ENCODE data around the gene CHRDL1. TPM values are rescaled to one million over a fixed set of nuclear protein-coding genes. Genes with fewer than 3 reads are reported as not detected.

CHRDL1 gene
- total RNA-seq, 3 donors from 2014 or later: 9.0 to 101 (median 23.5) TPM

DNA sequence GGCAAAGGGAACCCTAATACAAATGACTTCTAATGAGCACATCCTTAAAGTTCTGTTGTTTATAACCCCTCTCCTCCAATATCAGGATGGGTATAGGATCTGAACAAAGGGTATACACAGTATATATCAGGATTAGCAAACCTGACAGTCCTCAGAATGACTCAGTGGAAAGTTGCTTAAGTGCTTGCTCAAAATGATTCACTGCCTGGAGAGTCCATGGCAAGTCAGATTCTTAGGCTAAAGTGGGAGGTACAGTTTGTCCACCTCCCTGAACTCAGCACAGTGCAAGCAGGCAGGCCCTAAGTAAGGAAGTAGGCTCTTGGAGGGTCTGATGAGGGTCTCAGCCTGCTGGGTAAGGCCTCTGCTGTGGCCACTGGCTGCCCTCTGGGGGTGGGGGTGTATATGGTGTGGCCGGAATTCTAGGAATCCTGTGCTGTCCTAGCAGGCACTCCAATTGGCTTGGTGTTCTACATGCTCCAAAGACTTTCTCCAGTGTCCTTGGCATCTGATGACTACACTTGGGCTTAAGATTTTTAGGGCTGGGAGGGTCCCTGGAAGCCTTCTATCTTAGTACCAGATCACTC lies 54.3 kb downstream of the CHRDL1 start:
- no peaks in the 10 kb centered on the region for H3K4me1 ChIP-seq (ENCODE audit: low read depth)
- no peak overlapping the region for H3K4me3 ChIP-seq
- H3K9me3 ChIP-seq: no peaks in the 10 kb centered on the region
- no peak for DNase-seq
- peak; percentile 14 for ATAC-seq
- TF ChIP-seq, protein P1, sequence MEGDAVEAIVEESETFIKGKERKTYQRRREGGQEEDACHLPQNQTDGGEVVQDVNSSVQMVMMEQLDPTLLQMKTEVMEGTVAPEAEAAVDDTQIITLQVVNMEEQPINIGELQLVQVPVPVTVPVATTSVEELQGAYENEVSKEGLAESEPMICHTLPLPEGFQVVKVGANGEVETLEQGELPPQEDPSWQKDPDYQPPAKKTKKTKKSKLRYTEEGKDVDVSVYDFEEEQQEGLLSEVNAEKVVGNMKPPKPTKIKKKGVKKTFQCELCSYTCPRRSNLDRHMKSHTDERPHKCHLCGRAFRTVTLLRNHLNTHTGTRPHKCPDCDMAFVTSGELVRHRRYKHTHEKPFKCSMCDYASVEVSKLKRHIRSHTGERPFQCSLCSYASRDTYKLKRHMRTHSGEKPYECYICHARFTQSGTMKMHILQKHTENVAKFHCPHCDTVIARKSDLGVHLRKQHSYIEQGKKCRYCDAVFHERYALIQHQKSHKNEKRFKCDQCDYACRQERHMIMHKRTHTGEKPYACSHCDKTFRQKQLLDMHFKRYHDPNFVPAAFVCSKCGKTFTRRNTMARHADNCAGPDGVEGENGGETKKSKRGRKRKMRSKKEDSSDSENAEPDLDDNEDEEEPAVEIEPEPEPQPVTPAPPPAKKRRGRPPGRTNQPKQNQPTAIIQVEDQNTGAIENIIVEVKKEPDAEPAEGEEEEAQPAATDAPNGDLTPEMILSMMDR (IDR thresholded peaks at IDR 0.05): no peak
- H3K36me3 ChIP-seq (ENCODE audit: low read depth): no peaks in the 10 kb centered on the region
- intact Hi-C loops (cut with DNase I, micrococcal nuclease): no loop called here

DNA sequence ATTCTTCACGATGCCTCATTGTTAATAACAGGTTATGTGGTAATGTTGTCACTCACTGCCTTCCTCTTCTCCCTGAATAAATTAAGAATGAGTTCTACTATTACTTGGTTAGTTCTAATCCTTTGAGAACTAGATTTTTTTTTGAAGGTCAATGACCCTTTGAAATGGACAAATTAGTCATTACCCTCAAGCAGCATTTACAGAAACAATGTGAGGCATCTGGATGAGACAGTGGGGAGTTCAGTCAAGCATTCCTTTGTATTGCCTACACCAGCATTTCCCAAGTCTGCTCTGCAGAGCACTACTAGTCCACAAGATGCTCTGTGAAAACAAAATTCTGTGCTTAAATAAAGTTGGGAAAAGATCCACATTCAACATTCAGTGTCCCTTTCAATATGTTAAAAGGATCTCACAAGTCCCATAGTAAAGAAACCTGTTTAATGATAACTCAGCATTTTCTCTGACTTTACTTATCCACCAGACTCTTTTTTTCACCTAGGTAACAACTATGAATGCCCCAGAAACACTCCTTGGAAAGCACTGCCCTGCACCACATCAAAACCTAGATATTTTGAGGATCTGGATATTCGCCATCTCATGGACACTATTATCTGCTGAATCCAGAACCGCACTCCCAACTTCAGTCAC lies 60.6 kb downstream of the CHRDL1 start:
- intact Hi-C loops (cut with DNase I, micrococcal nuclease): no loop called here
- Histone ChIP-seq H3K9me3 (no peaks in the 10 kb centered on the region), H3K4me3 (no peak overlapping the region), H3K36me3 (ENCODE audit: low read depth) (no peaks in the 10 kb centered on the region), H3K4me1 (ENCODE audit: low read depth) (no peaks in the 10 kb centered on the region)
- TF ChIP-seq, protein P1 (IDR thresholded peaks at IDR 0.05): no peak
- no peak for DNase-seq
- no peak for ATAC-seq

DNA sequence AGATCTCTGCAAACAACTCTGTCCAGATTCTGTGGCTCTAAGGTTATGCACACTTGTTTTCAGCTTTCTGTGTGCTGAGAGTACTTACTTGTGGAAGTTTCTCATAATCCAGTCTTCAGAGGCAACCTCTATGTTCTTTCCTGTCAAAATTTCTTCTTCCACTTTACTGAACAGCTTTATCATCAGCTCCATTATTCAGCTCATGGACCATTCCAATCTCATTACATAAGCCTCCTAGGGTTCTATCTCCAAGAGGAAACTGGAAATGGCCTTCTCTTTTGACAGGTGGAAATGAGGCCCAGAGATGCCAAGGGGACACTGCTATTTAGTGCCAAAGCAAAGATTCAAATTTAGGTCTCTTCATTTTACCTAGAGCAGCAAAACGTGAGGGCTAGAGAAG lies 61.3 kb downstream of the CHRDL1 start:
- no peaks in the 10 kb centered on the region for H3K4me1 ChIP-seq (ENCODE audit: low read depth)
- TF ChIP-seq, protein P1 (IDR thresholded peaks at IDR 0.05): no peak
- ATAC-seq: no peak
- DNase-seq: no peak
- no peak overlapping the region for H3K4me3 ChIP-seq
- H3K36me3 ChIP-seq (ENCODE audit: low read depth): no peaks in the 10 kb centered on the region
- no peaks in the 10 kb centered on the region for H3K9me3 ChIP-seq
- intact Hi-C loops (cut with DNase I, micrococcal nuclease): no loop called here

DNA sequence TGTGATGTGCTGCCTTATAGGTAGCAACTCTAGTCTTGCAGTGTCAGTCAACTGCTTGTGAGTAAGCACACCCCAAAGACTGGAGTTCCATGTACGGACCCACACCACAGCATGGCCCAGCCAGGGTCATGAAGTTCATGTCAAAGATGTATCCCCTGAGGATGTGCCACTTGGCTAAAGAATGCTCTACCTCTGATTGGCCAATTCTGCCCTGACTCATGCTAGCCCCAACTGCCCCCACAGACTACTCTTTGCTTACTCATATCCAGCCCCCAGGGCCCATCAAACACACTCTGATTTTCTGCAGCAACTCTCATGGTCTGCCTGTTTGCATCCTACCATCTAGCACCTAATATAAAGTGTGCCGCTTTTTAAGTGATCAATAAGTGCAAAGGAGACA lies 62.5 kb downstream of the CHRDL1 start:
- Histone ChIP-seq H3K36me3 (ENCODE audit: low read depth) (no peaks in the 10 kb centered on the region), H3K4me1 (ENCODE audit: low read depth) (no peaks in the 10 kb centered on the region), H3K9me3 (no peaks in the 10 kb centered on the region), H3K4me3 (no peak overlapping the region)
- TF ChIP-seq, protein P1 (IDR thresholded peaks at IDR 0.05): no peak
- no peak for DNase-seq
- intact Hi-C loops (cut with DNase I, micrococcal nuclease): no loop called here
- no peak for ATAC-seq

DNA sequence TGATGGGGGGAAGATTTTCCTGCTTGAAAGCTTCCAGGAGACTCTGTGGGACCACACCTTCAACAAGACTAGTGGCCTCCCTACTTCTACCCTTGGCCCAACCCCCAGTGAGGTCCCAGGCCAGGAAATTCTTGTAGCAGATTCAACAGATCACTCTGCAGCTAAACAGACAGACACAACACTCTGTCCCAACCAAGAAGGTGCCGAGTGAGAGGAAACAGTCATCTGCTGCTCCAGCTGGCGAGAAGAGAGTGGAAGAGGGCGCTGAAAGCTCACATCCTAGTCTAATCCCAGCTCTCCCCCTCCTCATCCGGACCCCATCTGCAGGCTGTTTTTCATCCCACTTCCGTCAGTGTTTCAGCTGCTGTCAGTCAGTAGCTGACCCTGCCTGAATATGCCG lies 63.4 kb downstream of the CHRDL1 start:
- intact Hi-C loops (cut with DNase I, micrococcal nuclease): no loop called here
- H3K36me3 ChIP-seq (ENCODE audit: low read depth): no peaks in the 10 kb centered on the region
- ATAC-seq (no peak), DNase-seq (no peak)
- H3K9me3 ChIP-seq: no peaks in the 10 kb centered on the region
- H3K4me1 ChIP-seq (ENCODE audit: low read depth): no peaks in the 10 kb centered on the region
- H3K4me3 ChIP-seq: no peak overlapping the region
- TF ChIP-seq, protein P1 (IDR thresholded peaks at IDR 0.05): no peak
